HepG2 (cell line): ENCODE measurements around the gene SPOP. TPM values are rescaled to one million over a fixed set of nuclear protein-coding genes. Genes with fewer than 3 reads are reported as not detected.
A peak's percentile ranks its signal among the peaks of the same experiment; 100 is the strongest.

Experiments
- DNMT1 ChIP-seq: sonication (generic); formaldehyde crosslinking; IDR thresholded peaks from 2 replicates; pipeline ENCODE4 v1.5.1; 2020; ENCODE audit warnings: mild to moderate bottlenecking, missing genetic modification reagents
- ESRRA ChIP-seq: sonication (generic); formaldehyde crosslinking; IDR thresholded peaks from 2 replicates; pipeline ENCODE4 v1.5.1; 2020; ENCODE audit warnings: mild to moderate bottlenecking, low read depth, missing genetic modification reagents
- FOXC1 ChIP-seq: sonication (generic); formaldehyde crosslinking; IDR thresholded peaks from 2 replicates; pipeline ENCODE4 v1.8.0; 2022; ENCODE audit warnings: mild to moderate bottlenecking, missing genetic modification reagents, borderline replicate concordance
- HMG20B ChIP-seq: conservative IDR thresholded peaks from 2 replicates; pipeline ENCODE4 v1.6.1; 2016; ENCODE audit warnings: missing genetic modification reagents, missing compliant biosample characterization
- KLF11 ChIP-seq: IDR thresholded peaks from 2 replicates; pipeline ENCODE4 v1.6.1; 2016; ENCODE audit warnings: missing compliant biosample characterization
- MIXL1 ChIP-seq: IDR thresholded peaks from 2 replicates; pipeline ENCODE4 v1.6.1; 2016
- NFKBIZ ChIP-seq: IDR thresholded peaks from 2 replicates; pipeline ENCODE4 v1.6.1; 2018; ENCODE audit warnings: missing genetic modification reagents, missing compliant biosample characterization
- NR2F2 ChIP-seq: IDR thresholded peaks from 2 replicates; pipeline ENCODE4 v1.6.1; 2012; ENCODE audit warnings: low read depth, inconsistent platforms, borderline replicate concordance
- SALL1 ChIP-seq: sonication (generic); formaldehyde crosslinking; IDR thresholded peaks from 2 replicates; pipeline ENCODE4 v1.8.0; 2022; ENCODE audit warnings: mild to moderate bottlenecking, missing genetic modification reagents
- SCMH1 ChIP-seq: sonication (generic); formaldehyde crosslinking; IDR thresholded peaks from 2 replicates; pipeline ENCODE4 v1.9.0; 2021; ENCODE audit warnings: missing genetic modification reagents, mild to moderate bottlenecking, borderline replicate concordance
- SIX1 ChIP-seq: sonication (generic); formaldehyde crosslinking; IDR thresholded peaks from 2 replicates; pipeline ENCODE4 v1.4.0; 2020; ENCODE audit warnings: missing genetic modification reagents, borderline replicate concordance
- SMAD9 ChIP-seq: sonication (generic); formaldehyde crosslinking; IDR thresholded peaks from 2 replicates; pipeline ENCODE4 v1.5.1; 2020; ENCODE audit warnings: mild to moderate bottlenecking, missing genetic modification reagents
- TGIF2 ChIP-seq: IDR thresholded peaks from 2 replicates; pipeline ENCODE4 v1.6.1; 2016; ENCODE audit warnings: control low read depth, missing compliant biosample characterization
- ZFX ChIP-seq: sonication (generic); formaldehyde crosslinking; IDR thresholded peaks from 2 replicates; pipeline ENCODE4 v1.4.0; 2020; ENCODE audit warnings: mild to moderate bottlenecking, low read depth, missing genetic modification reagents, moderate library complexity
- ZMYM2 ChIP-seq: sonication (generic); formaldehyde crosslinking; IDR thresholded peaks from 2 replicates; pipeline ENCODE4 v1.8.0; 2022; ENCODE audit warnings: mild to moderate bottlenecking, missing genetic modification reagents
- ZNF451 ChIP-seq: sonication (generic); formaldehyde crosslinking; IDR thresholded peaks from 2 replicates; pipeline ENCODE4 v1.5.0; 2020; ENCODE audit warnings: mild to moderate bottlenecking, missing genetic modification reagents
- ZNF543 ChIP-seq: sonication (generic); formaldehyde crosslinking; IDR thresholded peaks from 2 replicates; pipeline ENCODE4 v1.4.0; 2020; ENCODE audit warnings: mild to moderate bottlenecking, missing genetic modification reagents
- ZNF747 ChIP-seq: sonication (generic); formaldehyde crosslinking; IDR thresholded peaks from 2 replicates; pipeline ENCODE4 v1.8.1; 2023; ENCODE audit warnings: missing genetic modification reagents, mild to moderate bottlenecking, borderline replicate concordance
- ZNF772 ChIP-seq: sonication (generic); formaldehyde crosslinking; IDR thresholded peaks from 2 replicates; pipeline ENCODE4 v1.5.0; 2020; ENCODE audit warnings: mild to moderate bottlenecking, missing genetic modification reagents
- ZNF782 ChIP-seq: sonication (generic); formaldehyde crosslinking; IDR thresholded peaks from 2 replicates; pipeline ENCODE4 v1.4.0; 2020; ENCODE audit warnings: missing genetic modification reagents, mild to moderate bottlenecking, borderline replicate concordance
- polyA plus RNA-seq, 8 experiments: library from polyadenylated mRNA; depleted of rRNA in 3 of 8; stranded (reverse) in 7 of 8; unstranded in 1 of 8; fragments of >200 nt; fragmentation: Illumina TruSeq in 4 of 8; extraction: Trizol in 4 of 8; gene quantifications; 2 replicates each; pipeline versions ENCODE4 v1.2.1 to v1.2.3, GENCODE V29; 2011 to 2016; ENCODE audit warnings: low read depth in 4 of 8, missing spikeins in 1 of 8, mixed read lengths in 1 of 8; ENCODE audit not compliant: insufficient read depth in 1 of 8
- total RNA-seq, 5 experiments: library from RNA; depleted of rRNA; stranded (reverse); fragments of >200 nt; fragmentation: Illumina TruSeq; extraction: Trizol; gene quantifications; 2 replicates each; pipeline ENCODE4 v1.2.3, GENCODE V29; 2016; ENCODE audit warnings: low read depth in 1 of 5
- TF ChIP-seq, protein P1 (sequence below): sonication (generic); formaldehyde crosslinking; IDR thresholded peaks from 2 replicates; pipeline ENCODE4 v1.4.0; 2020; ENCODE audit warnings: missing genetic modification reagents
- TF ChIP-seq, protein P2 (sequence below): sonication (generic); formaldehyde crosslinking; IDR thresholded peaks from 2 replicates; pipeline ENCODE4 v1.4.0; 2020; ENCODE audit warnings: missing genetic modification reagents
- TF ChIP-seq, protein P3 (sequence below): sonication (generic); formaldehyde crosslinking; IDR thresholded peaks from 2 replicates; pipeline ENCODE4 v1.4.0; 2020; ENCODE audit warnings: missing genetic modification reagents
- TF ChIP-seq, protein P4 (sequence below): IDR thresholded peaks from 2 replicates; pipeline ENCODE4 v1.6.1; 2016; ENCODE audit warnings: low read depth, borderline replicate concordance

SPOP gene
- total and polyA plus RNA-seq, 2 of the 13 experiments (the other 11 are each of a cell fraction or from before 2014, with no cell fraction given), result 52.8 to 60.8 TPM

DNA sequence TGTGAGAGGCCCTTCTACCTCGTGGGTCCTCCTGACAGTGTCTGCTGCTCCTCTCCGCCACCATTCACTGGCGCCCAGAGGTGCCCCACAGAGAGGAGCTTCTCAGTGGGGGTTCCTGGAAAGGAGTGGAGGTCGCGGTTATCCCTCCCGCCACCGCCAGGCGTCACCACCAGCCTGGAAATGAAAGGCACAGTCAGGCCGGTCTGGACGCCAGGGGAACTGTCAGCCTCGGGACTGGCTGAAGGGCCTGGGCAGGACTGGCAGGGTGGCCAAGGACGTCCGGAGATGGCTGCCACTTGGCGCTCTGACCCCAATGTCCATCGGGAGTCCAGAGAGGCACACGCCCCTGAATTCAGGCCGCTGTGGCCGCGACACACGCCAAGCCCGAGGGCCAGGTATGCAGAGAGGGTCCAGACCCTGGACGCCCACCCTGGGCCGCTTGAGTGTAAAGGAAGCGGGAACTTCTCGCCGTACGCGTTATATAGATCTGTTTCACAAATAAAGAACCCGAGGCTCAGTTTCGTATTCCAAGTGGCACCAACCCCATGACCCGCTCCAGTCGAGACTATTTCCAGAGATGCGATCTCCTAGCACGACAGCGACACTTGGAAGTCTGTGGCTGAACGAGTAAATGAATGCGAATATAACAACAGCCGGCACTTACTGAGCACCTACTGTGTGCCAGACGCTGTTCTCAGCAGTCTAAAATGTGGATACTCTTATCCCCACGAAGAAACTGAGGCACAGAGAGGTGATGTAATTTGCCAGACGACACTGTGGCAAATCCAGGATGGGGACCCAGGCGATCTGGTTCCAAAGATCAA is 109.8 kb downstream of the SPOP start (continued):
- peak; percentile 78 for TF ChIP-seq SALL1 (CRISPR knock-in tag)
- peak; percentile 79; the same call in 1 of the 2 replicates for TF ChIP-seq ZFX (CRISPR knock-in tag)
- TF ChIP-seq, protein P1, sequence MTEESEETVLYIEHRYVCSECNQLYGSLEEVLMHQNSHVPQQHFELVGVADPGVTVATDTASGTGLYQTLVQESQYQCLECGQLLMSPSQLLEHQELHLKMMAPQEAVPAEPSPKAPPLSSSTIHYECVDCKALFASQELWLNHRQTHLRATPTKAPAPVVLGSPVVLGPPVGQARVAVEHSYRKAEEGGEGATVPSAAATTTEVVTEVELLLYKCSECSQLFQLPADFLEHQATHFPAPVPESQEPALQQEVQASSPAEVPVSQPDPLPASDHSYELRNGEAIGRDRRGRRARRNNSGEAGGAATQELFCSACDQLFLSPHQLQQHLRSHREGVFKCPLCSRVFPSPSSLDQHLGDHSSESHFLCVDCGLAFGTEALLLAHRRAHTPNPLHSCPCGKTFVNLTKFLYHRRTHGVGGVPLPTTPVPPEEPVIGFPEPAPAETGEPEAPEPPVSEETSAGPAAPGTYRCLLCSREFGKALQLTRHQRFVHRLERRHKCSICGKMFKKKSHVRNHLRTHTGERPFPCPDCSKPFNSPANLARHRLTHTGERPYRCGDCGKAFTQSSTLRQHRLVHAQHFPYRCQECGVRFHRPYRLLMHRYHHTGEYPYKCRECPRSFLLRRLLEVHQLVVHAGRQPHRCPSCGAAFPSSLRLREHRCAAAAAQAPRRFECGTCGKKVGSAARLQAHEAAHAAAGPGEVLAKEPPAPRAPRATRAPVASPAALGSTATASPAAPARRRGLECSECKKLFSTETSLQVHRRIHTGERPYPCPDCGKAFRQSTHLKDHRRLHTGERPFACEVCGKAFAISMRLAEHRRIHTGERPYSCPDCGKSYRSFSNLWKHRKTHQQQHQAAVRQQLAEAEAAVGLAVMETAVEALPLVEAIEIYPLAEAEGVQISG (CRISPR knock-in tag), result peak; percentile 77; the same call in 1 of the 2 replicates
- TF ChIP-seq, protein P2, sequence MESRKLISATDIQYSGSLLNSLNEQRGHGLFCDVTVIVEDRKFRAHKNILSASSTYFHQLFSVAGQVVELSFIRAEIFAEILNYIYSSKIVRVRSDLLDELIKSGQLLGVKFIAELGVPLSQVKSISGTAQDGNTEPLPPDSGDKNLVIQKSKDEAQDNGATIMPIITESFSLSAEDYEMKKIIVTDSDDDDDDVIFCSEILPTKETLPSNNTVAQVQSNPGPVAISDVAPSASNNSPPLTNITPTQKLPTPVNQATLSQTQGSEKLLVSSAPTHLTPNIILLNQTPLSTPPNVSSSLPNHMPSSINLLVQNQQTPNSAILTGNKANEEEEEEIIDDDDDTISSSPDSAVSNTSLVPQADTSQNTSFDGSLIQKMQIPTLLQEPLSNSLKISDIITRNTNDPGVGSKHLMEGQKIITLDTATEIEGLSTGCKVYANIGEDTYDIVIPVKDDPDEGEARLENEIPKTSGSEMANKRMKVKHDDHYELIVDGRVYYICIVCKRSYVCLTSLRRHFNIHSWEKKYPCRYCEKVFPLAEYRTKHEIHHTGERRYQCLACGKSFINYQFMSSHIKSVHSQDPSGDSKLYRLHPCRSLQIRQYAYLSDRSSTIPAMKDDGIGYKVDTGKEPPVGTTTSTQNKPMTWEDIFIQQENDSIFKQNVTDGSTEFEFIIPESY (CRISPR knock-in tag), result peak; percentile 57; the same call in 1 of the 2 replicates
- peak; percentile 90; the same call in 1 of the 2 replicates for TF ChIP-seq FOXC1 (CRISPR knock-in tag)
- peak; percentile 31; the same call in 1 of the 2 replicates for TF ChIP-seq DNMT1
- peak; percentile 84; the same call in 1 of the 2 replicates for TF ChIP-seq ZMYM2 (CRISPR knock-in tag)
- TF ChIP-seq ZNF543, result peak; percentile 30; the same call in 1 of the 2 replicates
- peak; percentile 47; the same call in 1 of the 2 replicates for TF ChIP-seq ZNF451 (CRISPR knock-in tag)
- TF ChIP-seq ZNF772 (CRISPR knock-in tag), result 0 out of 2 replicates have a peak, but pooled peaks have one; percentile 77
- TF ChIP-seq, protein P3, sequence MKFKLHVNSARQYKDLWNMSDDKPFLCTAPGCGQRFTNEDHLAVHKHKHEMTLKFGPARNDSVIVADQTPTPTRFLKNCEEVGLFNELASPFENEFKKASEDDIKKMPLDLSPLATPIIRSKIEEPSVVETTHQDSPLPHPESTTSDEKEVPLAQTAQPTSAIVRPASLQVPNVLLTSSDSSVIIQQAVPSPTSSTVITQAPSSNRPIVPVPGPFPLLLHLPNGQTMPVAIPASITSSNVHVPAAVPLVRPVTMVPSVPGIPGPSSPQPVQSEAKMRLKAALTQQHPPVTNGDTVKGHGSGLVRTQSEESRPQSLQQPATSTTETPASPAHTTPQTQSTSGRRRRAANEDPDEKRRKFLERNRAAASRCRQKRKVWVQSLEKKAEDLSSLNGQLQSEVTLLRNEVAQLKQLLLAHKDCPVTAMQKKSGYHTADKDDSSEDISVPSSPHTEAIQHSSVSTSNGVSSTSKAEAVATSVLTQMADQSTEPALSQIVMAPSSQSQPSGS (CRISPR knock-in tag), result peak; percentile 79
- TF ChIP-seq TGIF2 (CRISPR knock-in tag), result peak; percentile 84
- TF ChIP-seq, protein P4, sequence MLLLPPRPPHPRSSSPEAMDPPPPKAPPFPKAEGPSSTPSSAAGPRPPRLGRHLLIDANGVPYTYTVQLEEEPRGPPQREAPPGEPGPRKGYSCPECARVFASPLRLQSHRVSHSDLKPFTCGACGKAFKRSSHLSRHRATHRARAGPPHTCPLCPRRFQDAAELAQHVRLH (CRISPR knock-in tag), result no peak; the same call in 1 of the 2 replicates
- TF ChIP-seq SMAD9 (CRISPR knock-in tag), result peak; percentile 71; the same call in 1 of the 2 replicates
- TF ChIP-seq SCMH1 (CRISPR knock-in tag), result no peak
- TF ChIP-seq NR2F2, result peak; percentile 8; the same call in 1 of the 2 replicates
- TF ChIP-seq ESRRA, result peak; percentile 57; the same call in 1 of the 2 replicates
- TF ChIP-seq ZNF782, result peak; percentile 83; the same call in 1 of the 2 replicates
- TF ChIP-seq MIXL1 (CRISPR knock-in tag), result peak; percentile 76
- 0 out of 2 replicates have a peak, but pooled peaks have one; percentile 50 for TF ChIP-seq KLF11 (CRISPR knock-in tag)
- TF ChIP-seq HMG20B (CRISPR knock-in tag), result no peak
- TF ChIP-seq NFKBIZ (CRISPR knock-in tag), result 0 out of 2 replicates have a peak, but pooled peaks have one; percentile 34
- TF ChIP-seq SIX1 (CRISPR knock-in tag), result no peak
- peak; percentile 69; the same call in 1 of the 2 replicates for TF ChIP-seq ZNF747 (CRISPR knock-in tag)
